HG02870 (cell line): ENCODE data around the gene RGS8.
"Not testable (repeated sequence)": the region's sequence is repeated elsewhere in the genome, so short reads cannot be mapped to it uniquely, and the experiment has no call there.

Experiments used
- ATAC-seq: cut with Tn5 transposase; IDR thresholded peaks from one replicate; pipeline ENCODE4 v1.9.1; 2021; ENCODE audit warnings: mild to moderate bottlenecking, moderate library complexity; ENCODE audit not compliant: unreplicated experiment

RGS8 gene

DNA sequence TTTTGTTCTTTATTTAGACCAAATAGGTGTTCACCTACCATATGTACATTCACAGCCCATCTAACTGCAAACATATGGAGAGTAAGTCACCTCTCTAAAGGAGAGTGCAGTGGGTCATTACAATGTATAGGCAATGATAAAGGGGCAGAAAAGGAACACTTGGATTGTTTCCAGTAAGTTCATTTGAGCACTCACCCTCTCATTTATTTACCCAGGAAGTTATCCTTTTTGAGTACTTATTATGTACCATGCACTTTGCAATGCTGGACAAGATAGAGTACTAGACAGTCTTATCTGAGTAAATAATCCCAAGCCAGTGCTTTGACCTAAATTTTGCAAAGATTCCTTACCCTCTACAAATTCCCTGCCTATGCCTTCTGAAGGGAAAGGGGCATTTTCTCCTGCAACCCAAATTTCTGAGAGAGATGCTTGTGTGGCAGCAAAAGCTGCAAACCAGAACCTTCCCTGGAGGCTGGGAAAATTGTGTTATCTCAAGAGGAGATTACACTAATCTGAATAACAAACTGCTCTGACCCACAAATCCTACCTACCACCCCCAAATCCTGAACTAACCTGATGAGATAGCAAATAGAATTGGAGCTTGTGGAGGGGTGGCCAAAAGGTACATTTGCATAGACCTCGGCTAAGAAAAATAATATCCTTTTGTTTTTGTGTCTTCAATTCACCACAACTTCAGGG, 18.6 kb upstream of the RGS8 start:
- no peak for ATAC-seq

DNA sequence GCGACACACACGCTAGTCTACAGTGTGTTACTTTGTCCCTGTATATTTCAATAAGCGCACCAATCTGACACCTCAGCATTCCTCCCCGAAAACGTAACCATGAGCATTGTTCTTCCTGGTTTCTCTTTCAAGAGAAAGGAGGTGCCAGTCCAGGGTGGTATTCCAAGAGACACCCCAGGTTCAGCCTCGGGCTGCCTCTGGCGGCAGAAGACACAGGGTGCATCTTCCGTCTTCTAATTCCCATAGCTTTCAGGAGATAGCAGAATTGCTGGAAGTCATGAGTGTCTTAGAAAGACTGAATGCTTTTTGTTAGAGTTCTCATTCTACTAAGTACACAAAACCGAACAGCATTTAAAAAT, 15.9 kb upstream of the RGS8 start:
- ATAC-seq = no peak

DNA sequence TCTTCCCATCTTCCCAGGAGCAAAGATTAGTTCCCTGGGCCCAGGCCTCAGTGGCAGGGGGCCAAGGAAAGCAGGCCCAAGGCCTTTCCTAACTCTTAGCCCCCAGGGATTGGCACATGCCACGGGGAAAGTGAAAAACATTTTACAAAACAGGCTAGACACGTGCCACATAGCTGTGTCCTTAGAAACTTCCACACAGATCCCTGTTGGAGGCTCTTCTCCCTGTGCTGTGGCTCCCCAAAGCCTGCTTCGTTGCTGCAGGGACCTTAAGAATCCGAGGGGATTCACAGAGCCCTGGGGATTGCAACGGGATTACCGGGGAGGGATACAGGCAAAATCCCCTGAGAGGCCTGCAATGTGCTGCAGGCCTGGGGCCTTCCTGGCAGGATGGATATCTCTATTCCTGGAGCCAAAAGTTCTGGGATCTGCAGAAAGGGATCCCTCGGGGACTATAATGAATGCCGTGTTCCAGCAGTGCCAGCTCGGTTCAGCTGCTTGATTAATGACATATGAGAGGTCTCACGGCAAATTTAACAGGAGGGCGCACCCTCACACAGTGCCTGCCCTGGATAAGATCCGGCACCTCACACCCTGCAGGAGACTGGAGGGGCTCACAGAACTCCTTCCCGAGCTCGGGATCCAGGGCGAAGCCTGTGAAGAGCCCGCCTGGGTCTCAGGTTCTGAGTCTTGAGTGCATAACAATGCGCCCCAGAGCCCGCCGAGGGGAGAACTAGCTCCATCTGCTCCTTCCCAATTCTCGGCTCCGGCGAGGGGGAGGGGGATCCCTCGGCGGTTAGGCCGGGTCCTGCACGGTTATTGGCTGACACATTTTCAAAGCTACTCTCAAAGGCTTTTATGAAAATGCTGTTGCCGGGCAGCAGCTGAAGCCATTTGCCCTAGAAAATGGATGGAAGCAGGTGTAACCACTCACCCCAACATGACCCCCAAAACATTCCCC, 15.3 kb upstream of the RGS8 start:
- no peak for ATAC-seq

DNA sequence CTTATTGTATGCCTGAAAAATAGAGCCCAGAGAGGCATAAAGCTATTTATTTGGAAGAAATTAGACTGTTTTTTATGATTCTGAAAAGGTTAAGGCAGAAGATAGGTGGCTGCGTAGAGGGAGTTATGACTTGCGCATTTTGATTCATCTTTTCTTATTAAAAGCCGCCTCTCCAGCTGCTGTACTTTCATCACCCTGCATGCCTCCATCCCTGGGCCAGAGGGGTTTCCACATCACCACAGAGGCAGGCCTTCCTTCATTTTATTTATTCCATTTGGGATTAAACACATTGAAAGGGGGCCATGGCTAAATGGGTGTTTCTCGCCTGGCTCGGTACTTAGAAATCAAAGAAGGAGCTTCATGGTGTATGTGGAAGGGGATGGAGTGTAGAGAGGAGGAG, 14.6 kb upstream of the RGS8 start:
- no peak for ATAC-seq

DNA sequence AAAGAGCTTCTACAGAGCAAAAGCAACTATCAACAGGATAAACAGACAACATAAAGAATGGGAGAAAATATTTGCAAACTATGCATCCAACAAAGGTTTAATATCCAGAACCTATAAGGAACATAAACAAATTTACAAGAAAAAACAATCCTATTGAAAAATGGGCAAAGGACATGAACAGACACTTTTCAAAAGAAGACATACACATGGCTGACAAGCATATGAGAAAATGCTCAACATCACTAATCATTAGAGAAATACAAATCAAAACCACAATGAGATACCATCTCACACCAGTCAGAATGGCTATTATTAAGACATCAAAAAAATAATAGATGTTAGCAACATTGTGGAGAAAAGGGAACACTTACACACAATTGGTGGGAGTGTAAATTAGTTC, 8.8 kb upstream of the RGS8 start:
- not testable (repeated sequence) for ATAC-seq

DNA sequence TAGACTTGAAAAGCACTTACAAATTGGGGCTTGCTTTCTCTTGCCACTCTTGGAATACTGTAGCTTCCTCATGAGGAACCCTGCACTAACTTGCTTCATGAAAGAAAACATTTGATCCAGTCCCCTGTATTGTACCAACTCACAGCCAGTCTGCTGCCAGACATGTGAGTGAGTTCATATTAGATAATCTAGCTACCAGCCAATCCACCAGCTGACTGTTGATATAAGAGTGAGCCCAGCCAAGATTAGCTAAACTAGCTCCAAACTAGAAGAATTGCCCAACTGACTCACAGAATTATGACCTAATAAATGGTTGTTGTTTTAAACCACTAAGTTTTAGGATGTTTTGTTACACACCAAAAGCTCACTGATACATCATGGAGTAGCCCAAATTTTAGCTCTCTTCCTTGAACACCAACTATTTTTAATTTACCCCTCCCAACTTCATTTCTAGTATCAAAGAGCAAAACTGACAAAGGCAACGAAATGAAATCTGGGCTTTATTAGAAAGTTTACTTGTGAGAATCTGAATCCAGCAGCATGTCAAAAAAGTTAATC, 6.6 kb upstream of the RGS8 start:
- ATAC-seq = no peak

DNA sequence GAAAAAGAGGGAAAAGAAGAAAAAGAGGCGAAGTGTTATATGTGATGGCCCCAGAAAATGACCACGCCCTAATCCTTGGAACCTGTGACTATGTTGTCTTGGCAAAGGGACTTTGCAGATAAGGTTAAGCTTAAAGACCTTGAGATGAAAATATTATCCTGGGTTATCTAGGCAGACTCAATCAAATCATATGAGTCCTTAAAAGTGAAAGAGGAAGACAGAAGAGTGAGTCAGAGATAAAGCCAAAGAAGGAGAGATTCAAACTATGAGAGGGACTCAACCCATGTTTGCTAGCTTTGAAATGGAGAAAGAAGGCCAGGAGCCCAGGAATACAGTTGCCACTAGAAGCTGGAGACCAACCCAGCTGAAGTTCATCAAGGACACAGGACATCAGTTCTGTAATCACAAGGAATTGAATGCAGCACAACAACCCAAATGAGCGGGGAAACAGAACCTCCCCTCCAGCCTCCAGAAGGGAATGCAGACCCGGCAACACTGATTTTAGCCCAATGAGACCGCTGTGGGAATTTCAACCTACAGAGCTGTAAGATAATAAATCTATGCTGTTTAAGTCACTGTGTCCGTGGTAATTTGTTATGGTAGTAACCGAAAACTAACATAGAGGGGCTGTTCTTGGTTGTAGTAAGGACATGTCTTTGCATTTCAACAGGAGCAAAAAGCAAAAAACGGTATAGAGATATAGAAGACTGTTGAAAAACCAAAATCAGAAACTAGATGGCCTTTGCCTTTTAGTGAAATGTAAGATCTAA, 4.2 kb upstream of the RGS8 start:
- no peak for ATAC-seq

DNA sequence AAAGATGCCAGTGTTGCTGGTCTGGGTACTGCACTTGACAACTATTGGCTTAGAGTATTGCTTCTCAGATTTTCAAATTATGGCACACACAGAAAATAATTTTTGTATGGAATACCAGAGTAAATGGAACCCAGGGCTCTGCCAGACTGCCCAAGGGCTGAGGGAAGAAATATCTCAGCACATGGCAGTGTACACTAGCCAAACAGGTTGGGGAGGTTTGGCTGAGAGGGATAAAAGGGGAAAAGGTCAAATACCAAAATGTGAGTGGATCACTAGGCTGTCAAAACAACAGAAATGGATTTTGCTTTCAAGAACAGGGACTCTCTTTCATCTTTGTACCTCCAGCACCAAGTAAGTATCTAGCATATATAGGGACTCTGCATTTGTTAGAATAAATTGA, 3.0 kb upstream of the RGS8 start:
- no peak for ATAC-seq

DNA sequence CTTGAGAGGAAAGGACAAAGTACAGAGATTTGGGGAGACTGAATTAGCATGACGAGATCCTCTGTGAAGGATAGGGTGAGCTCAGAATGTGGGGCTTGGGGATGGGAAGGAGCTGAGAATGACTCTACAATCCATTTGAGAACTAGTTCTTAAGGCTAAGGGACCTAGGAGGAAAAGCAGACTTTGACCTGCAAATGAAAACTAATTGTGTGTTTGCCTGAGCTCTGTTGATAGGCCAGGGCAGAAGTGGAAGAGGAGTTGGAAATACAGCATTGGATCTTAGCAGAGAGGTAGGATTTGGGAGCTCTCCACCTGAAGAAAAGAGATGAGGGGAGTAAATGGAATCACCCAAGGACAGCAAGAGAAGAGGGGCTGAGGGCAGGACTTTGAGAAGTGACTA, 2.1 kb upstream of the RGS8 start:
- ATAC-seq = no peak

DNA sequence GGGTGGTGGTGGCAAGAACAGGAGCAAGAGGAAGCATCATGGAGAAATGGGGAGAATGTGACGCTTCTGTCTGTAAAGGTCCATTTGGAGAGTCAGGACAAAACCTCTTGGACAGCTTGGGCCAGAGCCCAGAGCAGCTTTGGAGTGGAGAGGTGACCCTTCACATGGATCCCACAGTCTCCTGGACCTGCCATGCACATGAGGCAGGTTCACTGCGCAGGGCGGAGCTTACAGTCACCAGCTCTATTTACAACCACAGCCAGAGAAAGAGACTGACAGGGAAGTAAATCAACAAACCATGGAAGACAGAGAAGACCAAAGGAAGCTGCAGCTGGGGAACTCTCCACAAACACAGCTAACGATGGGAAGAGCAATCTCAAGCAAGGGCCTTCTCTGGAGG, 828 bp upstream of the RGS8 start:
- ATAC-seq = no peak

DNA sequence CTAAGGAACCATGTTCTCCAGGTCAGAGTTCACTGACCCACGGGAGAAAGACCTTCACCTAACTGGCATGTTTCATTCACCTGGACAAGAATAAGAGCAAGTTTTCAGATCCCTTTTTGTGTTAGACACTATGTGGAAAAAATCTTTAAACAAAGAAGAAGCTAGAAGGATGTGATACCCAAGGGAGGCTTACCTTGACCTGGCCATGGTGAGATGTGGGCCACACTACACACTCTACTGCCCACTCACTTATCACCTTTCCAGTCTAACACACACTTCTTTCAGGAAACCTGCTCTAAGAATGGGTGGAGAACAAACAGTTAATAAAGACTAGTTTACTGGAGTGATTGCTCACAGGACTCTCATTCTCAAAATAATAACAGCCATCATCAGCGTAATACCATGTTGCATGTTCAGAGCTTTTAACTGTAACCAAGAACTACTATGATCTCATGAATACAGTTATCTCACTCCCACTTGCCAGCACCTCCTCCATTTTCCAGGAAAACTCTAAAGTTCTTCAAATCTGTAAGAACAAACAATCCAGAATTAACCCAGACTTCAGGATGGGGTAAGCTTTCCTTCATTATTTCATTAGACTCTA, 1.4 kb downstream of the RGS8 start:
- ATAC-seq = no peak

DNA sequence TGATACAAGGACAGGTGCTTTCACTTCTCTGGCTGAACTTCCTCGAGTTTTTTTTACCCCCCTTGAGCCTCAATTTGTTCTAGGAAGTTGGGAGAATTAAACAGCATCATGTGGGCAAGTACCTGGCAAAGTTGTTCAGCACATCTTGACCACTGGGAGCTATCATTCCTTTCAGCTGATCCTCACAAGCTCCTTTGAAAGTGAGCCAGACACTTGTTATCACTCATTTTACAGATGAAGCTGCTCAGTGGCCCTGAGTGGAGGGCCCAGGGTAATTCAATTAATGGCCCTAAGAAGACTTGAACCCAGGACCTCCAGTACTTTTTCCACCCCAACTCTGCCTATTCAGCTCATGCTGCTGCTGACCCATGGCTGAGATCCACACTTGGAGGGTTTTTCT, 2.0 kb downstream of the RGS8 start:
- no peak for ATAC-seq

DNA sequence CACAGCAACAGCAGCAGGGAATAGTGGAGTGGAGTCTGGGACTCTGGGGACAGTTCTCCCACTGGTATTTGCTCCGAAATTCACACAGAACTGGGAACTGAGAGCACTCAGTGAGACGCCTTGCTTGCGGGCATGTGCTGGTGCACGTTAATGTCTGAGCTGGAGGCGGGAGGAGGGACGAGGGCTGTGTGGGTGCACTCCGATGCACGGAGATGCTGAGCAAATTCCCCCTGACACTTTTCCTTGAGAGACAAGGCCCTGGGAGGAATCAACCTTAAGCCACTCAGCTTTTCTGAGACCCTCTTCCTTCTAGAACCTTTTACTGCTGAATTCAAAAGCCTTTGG, 2.8 kb downstream of the RGS8 start:
- ATAC-seq = no peak

DNA sequence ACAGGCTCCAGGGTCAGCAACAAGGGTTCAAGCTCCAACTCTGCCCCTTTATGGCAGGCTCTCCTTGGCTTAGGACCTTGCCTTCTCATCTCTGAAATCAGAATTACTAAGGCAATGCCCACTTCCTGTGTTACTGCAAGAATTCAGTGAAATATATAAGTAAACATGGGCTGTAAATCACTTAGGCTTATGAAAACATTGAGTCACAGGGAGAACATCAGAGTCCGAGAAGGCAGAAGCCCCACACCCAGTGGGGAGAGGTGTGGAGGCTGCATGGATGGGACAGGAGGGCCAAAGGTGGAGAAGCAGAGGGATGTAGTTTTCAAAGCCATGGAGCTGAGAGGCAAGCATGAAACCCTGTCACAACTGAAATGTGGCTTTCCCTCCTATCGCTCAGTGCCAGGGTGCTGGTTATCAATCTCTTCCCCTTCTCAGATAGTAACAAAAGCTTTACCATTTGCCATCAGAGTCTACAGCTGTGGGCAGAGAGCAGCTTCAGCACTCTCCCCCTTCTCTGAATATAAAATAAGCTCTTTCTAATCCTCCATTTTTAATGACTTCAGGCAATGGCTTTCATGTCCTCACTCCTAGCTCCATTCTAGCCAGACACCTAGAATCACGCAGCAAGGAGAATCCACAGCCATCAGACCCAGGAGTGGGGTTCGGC, 3.4 kb downstream of the RGS8 start:
- no peak for ATAC-seq

DNA sequence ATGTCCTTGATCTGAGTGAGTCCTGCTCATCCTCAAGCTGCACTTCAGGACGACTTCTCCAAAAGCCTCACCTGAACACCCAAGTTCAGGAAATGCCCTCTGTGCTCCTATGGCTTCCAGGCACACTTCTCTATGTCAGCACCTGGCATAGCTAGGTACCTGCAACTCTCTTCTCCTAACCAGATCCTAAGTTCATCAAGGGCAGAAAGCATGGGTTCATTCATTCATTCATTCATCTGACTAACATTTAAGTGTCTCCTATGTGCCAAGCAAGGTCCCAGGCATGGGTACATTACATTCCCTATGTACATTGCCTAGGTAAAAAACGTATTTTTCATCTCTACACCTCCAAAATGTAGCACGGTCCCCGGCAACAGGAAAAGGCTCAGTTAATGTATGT, 4.0 kb downstream of the RGS8 start:
- ATAC-seq = no peak

DNA sequence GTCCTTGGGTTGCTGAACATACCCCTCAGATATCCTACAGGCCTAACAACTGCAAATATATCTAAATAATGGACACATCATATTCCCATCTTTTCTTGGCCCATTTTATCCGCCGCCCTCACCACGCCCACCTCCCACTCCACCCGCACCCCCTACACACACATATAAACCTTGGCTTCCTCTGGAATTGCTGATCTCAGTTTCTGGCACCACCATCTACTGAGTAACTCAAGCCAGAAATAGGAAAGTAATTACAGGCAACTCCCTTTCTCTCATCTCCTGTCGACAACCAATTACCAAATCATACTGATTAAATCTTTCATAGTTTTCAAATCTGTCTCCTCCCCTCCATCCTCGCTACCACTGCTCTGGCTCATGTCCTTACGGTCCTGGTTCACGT, 4.7 kb downstream of the RGS8 start:
- ATAC-seq = no peak

DNA sequence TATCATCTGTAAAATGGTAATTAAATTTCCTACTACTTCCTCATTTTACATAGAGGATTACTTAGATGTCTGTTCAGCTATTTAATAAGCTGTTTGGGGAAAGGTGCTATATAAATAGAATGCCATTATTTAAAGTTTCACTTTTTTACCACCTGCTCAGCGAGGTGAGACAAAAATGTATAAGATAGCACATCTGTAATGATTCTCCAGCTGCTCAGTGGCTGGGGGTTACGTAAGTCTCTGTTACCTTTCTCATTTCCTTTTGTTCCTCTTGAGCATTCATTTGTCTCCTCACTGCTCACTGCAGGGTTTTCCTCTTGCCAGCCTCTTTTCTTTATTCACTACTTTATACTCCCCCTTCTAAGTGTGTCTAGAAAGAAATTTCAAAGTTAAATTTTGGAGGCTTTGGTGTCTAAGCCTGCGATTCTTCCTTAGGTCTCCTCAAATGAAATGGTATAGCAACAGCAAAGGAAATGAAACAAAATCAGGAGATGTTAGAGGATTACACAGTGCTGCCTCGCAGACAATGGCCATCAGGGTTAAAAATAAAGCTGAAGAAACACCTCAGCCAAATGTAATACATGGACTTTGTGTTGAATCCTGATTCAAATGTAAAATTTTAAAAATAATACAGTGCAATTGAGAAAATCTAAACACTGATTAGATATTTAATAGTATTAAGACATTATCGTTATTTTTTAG, 6.8 kb downstream of the RGS8 start:
- ATAC-seq = peak; percentile 91

DNA sequence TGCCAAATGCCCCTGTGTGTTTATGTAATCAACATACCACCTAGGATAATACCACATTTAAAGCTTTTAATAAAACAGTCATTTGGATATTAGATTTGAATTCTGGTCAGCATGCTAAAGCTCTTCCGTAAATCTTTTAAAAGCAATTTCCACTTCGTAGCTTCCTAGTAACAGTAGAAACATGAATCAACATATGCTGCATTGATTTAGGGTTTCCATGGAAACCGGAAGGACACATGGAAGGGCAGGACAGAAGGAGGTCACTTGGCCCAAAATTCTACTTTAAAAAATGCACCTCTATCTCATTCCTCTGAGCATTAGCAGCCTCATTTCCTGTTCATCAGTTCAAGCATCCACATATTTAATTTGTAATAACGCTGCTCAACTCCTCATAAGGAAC, 8.1 kb downstream of the RGS8 start:
- no peak for ATAC-seq

DNA sequence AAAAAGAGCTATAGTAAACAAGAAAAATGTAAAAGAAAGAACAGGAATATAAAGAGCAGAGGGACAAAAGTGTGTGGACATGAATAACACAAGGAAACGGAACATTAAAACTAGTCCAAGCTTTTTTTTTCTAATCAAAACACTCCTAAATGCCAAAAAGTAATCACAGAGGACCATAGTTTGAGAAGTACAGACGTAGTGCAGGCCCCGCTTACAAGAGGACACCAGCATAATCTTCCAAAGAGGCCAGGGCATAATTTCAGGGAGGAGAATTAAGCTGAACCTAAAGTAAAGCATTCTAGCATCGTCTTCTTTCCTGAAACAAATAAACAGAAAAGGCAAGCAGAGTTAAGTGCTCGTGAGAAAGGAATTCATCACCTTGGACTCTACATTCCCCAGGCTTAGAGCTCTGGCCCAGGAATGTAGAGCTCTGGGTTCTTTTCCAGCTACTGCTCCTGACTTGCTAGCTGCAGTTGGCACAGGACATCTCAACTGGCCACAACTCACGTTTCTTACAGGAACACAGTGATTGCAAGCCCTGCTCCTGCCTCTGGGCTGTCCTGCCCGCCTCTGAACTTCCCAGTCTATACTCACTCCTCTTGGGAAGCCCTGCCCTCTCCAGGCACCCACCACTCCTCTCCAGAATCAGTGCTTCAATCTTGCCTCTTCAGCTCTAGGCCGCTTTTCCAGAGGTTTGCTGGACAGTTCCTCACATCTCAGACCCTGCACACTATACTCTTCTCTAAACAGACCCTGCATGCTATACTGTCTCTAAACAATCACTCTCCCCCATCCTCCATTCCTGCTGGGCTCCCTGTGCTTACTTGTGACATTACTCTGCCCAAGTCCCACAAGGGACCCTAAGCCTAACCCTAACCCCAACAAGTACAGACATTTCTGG, 9.8 kb downstream of the RGS8 start:
- no peak for ATAC-seq
